ENCODE results near the gene FRRS1.
"Not testable (repeated sequence)": the region's sequence is repeated elsewhere in the genome, so short reads cannot be mapped to it uniquely, and the experiment has no call there.

The FRRS1 gene, protein sequence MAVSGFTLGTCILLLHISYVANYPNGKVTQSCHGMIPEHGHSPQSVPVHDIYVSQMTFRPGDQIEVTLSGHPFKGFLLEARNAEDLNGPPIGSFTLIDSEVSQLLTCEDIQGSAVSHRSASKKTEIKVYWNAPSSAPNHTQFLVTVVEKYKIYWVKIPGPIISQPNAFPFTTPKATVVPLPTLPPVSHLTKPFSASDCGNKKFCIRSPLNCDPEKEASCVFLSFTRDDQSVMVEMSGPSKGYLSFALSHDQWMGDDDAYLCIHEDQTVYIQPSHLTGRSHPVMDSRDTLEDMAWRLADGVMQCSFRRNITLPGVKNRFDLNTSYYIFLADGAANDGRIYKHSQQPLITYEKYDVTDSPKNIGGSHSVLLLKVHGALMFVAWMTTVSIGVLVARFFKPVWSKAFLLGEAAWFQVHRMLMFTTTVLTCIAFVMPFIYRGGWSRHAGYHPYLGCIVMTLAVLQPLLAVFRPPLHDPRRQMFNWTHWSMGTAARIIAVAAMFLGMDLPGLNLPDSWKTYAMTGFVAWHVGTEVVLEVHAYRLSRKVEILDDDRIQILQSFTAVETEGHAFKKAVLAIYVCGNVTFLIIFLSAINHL

DNA sequence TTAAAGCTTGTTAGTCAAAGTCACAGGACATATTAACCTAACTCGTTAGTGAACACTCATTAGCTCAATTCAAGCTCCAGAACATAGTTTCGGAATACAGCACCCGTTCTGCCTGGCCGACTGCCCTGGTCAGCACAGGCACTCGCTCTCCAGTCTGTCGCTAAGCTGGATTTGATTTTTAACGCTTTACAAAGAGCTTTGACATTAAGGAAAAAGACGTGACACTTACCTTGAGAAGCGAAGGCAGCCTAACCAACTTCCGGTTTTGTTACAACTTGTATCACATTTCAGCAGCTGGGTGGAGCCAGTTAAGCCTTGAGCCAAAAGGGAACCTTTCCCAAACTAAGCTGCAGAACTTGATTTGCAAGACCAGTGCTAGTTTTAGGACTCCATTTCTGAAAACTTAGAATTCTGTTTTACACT, at the start of gene FRRS1:
Gene FRRS1 (minus strand): TSS at position 258 of the 423 bp plus-strand sequence. CDS start 17,867 bp downstream, outside the sequence.
- peak; percentile 34 for DNase-seq

- no peak for DNase-seq
Measured at GRCh38 chr1:99814373-99814900, 48.0 kb upstream of the FRRS1 start.

DNA sequence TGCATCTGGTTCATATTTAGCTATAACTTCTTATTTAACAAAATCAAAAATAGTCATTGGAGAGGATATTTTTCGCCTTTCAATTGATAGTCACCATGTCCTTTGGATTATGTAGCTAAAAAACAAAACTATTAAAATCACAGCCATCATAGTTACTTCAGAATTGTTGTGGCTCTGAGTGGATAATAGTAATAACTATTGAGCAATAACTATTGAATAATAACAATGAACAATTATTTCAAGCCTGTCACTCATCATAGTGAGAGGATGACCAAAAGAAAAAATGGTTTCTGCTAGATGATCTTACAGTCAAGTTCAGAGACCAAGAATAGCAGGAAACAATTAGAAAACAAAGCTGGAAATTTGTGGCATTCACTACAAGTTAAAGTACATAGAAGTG, 45.3 kb upstream of the FRRS1 start:
- no peak for DNase-seq

GRCh38 chr1:99811075-99811474, 44.6 kb upstream of the FRRS1 start:
- DNase-seq = no peak

- DNase-seq = peak; percentile 83
Measured at GRCh38 chr1:99808391-99809115, 42.1 kb upstream of the FRRS1 start.

DNA sequence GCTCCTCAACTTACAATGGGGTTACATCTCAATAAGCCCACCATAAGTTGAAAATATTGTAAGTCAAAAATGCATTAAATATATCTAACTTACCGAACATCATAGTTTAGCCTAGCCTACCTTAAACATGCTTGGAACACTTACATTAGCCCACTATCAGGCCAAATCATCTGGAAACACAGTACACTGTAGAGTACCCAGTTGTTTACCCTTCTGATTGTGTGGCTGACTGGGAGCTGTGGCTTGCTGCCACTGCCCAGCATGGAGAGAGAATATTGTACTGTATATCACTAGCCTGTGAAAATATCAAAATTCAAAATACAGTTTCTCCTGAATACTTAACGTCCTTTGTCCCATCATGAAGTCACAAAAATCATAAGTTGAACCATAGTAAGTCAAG, 40.4 kb upstream of the FRRS1 start:
- DNase-seq = no peak

DNA sequence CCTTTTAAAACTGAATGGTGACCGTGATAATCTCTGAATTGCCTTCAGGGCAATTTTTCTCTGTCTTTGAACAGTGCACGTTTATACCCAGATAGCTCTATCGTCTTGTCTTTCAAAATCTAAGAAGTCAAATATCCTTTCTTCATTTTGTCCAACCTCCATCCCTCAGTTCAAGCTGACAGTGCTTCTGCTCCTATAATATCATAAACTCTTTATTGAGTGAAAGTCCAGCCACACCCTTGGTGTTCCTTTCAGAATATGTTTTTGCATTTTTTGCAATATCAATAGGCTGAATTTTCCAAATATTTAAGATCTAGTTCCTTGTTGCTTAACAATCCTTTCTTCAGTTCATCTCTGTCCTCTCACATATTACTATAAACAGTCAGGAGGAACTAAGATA, 35.1 kb upstream of the FRRS1 start:
- DNase-seq = no peak

- DNase-seq = not testable (repeated sequence)
Measured at GRCh38 chr1:99793861-99794260, 27.4 kb upstream of the FRRS1 start.

DNA sequence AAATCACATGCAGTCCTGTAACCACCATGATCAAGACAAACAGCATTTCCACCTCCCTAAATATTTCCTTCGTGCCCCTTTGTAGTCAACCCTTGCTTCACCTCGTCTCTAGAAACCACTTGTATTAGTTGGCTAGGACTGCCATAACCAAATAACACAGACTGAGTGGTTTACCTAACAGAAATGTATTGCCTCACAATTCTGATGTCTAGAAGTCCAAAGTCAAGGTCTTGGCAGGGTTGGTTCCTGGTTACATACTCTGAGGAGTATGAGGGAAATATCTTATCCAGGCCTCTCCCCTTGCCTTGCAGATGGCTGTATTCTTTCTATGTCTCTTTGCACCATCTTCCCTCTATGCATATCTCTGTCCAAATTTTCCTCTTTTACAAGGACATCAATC, 23.3 kb upstream of the FRRS1 start:
- no peak for DNase-seq

- no peak for DNase-seq
Measured at GRCh38 chr1:99788896-99789295, 22.5 kb upstream of the FRRS1 start.

DNA sequence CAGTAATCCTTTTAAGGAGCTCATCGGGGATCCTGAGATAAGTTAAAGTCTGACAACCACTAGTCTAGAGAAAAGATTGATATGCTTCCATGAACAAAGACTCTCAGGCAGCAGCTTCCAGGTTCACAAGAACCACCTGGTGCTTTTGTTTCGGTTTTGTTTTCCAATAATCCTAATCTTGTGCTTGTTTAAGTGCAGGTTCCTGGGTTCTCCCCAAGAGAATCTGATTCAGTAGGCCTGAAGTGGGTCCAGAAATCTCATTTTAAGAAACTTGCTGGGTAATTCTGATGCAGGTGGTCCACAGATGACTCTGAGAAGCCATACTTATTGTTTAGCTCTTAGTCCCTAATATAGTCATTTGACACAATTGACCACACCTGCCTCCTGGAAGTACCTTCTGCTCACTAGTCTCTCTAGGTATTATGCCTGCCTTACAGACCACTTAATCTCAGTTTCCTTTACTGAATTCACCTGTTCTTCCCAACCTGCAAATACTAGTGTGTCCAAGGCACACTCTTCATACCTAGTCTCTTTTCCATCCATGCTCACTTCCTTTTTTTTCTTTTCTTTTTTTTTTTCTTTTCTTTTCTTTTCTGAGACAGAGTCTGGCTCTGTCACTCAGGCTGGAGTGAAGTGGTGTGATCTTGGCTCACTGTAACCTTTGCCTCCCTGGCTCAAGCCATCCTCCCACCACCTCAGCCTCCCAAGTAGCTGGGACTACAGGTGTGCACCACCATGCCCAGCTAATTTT, 20.5 kb upstream of the FRRS1 start:
- DNase-seq = no peak

GRCh38 chr1:99784809-99785255, 18.4 kb upstream of the FRRS1 start:
- no peak for DNase-seq

DNA sequence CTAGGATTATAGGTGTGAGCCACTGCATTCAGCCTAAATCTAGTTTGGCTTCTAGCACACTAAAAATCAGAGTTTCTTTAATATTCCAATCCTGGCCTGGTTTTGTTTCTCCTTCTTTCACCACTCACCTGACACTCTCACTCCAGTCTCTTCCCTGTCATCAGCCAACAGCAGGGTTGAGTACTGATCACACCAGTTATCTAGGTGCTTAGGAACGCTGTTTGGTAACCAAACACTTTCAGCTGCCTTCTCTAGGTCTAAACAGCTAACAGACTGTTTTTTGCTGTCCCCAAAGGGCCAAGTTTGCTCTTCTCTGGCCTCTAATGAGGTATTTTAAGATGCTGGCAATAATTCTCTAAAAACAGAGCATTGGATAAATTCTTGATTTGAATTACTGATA, 17.7 kb upstream of the FRRS1 start:
- DNase-seq = no peak

DNA sequence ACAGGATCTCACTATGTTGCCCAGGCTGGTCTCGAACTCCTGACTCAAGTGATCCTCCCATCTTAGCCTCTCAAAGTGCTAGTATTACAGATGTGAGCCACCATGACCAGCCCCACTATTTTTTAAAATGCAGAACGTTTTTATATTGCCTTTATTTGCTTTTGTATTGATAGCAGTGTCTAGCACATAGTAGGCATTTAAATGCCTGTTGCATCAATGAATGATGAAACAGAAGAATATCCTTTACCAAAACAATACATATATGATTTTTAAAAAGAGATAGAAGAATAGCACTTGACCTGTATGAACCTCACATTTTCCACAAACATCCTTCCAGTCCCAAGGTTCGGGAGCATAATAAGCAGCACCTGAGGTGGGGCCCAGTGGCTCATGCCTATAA, 16.5 kb upstream of the FRRS1 start:
- no peak for DNase-seq

GRCh38 chr1:99782397-99782796, 16.0 kb upstream of the FRRS1 start:
- no peak for DNase-seq

DNA sequence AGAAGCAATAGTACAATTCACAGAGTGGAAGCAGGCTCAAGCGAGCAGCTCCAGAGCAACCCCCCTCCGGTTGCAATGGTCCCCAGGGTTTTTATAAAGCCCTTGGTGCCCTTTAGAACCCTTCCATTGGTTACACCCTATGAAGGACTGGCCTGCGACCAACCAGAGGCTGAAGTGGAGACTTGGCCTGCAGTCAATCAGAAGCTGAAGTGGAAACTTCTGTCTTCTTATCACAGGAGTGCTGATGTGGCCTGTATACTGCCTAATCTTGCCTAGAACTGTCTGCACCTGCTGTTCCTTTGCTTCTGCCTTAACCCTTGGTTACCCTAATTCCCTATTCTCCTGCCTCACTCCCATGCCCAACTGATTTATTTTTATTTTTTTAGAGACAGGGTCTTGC, 15.4 kb upstream of the FRRS1 start:
- DNase-seq = no peak

GRCh38 chr1:99777752-99778151, 11.3 kb upstream of the FRRS1 start:
- DNase-seq = no peak

DNA sequence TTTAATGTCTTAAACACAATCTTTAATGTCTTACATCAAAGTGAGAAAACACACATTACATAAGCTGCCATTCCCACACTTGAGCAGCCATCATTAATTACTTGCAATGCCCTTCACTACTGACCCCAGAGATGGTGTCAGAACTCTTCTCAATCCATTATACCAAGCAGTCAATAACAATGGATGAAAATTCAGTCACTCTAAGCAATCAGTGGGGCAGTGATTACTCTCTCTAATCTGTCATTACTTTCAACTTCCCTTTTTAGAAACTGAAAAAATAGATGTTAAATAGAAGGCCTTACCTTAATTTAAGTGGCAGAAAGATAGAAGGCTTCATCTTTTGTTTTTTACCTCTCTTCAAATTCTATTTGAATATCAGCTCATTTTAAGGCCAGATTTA, 9.7 kb upstream of the FRRS1 start:
- no peak for DNase-seq

DNA sequence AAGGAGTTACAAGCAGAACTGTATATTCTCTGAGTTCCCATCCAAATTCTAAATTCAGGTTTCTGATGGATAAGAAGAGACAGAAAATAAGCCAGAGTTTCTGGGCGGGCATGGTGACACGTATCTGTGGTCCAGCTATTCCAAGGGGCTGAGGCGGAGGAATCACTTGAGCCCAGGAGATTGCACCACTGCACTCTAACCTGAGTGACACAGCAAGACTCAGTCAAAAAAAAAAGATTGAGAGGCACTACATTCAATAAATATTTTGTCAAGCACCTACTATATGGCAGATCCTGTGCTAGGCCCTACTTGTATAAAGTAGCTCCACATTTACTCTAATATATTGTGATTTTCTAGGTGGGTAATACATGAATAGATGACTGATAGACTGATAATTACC, 6.4 kb upstream of the FRRS1 start:
- no peak for DNase-seq

GRCh38 chr1:99771513-99771918, 5.1 kb upstream of the FRRS1 start:
- DNase-seq = no peak

DNA sequence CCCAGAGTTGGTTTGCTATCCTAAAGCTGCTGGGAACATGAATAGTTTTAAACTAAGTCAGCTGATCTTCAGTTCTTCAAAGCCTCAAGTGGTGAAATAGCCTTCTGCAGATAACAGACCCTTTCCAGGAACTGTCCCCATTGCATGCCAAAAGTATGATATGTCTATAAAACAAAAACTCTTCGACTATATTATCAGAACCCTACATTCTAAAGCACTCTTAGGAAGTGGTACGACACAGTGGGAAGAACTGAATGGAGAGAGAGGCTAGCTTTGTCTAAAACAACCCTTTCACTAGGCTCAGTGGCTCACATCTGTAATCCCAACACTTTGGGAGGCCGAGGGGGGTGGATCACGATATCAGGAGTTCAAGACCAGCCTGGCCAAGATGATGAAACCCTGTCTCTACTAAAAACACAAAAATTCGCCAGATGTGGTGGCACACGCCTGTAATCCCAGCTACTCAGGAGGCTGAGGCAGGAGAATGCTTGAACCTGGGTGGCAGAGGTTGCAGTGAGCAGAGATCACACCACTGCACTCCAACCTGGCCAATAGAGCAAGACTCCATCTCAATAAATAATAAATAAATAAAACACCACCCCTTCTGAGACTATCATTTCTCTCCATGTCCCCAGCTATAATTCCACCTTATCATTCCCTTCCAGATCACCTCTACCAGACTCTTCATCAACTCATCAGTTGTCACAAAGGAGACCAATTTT, 2.2 kb upstream of the FRRS1 start:
- DNase-seq = no peak

DNA sequence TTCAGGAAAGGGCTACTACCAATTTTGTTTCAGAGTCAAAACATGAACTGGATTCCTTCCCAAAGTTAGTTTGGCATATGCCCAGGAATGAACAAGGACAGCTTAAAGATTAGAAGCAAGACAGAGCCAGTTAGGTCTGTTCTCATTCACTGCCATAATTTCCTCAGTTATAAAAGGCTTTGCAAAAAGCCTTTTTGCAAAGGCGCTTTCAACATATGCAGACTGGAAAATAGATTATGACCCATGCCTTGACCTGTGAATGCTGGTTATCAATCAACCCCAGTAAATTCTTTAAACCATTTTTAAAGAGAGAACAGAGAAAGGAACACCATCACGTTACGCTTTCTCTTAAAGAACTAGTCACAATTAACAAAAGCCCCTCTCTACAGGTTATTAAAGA, 1.7 kb upstream of the FRRS1 start:
- DNase-seq = no peak

Measured in NCI-H1694 (cell line).